ENCODE data around the gene CMC1.

DNA sequence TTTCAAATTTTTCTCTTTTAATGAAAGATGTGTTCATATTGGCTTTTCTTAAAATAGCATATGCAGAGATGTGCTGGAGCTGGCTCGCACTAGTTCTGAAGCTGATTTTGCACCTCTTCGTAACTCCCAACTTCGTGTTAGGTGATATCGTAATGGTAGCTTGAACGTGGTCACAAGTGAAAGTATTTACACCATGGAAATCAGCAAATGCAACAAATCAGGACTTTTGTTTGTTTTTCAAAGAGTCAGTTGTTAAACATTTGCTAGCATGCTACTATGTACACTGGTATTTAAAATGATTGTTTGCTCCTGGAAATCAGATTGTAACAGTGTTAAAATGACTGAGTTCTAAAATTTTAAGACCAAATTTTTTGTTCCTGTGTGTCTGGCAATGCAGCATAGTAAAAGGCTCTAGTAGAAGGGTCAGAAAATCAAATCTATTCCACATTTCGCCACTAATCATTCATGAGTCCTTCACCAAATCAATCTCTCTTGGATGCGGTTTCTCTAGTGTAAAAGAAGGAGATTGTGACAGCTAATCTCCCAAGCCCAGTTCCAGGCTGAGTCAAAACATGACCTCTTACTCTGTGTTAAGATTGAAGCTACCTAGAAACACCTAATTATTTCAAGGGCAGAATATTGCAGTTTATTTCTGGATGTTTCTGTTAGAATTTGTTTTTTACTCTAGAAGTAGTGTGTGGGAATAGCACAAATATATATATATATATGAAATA is 34.3 kb upstream of the CMC1 start:
- TF ChIP-seq, protein P1, sequence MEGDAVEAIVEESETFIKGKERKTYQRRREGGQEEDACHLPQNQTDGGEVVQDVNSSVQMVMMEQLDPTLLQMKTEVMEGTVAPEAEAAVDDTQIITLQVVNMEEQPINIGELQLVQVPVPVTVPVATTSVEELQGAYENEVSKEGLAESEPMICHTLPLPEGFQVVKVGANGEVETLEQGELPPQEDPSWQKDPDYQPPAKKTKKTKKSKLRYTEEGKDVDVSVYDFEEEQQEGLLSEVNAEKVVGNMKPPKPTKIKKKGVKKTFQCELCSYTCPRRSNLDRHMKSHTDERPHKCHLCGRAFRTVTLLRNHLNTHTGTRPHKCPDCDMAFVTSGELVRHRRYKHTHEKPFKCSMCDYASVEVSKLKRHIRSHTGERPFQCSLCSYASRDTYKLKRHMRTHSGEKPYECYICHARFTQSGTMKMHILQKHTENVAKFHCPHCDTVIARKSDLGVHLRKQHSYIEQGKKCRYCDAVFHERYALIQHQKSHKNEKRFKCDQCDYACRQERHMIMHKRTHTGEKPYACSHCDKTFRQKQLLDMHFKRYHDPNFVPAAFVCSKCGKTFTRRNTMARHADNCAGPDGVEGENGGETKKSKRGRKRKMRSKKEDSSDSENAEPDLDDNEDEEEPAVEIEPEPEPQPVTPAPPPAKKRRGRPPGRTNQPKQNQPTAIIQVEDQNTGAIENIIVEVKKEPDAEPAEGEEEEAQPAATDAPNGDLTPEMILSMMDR (IDR thresholded peaks at IDR 0.05): no peak
- TF ChIP-seq ZFX (IDR thresholded peaks at IDR 0.05; ENCODE audit: borderline replicate concordance): no peak
